Astrocyte (in vitro differentiated cells and primary cell): ENCODE data around the gene CFAP73. TPM values are rescaled to one million over a fixed set of nuclear protein-coding genes. Genes with fewer than 3 reads are reported as not detected.

Experiments used
- DNase-seq: peaks from one replicate; pipeline ENCODE4 v3.0.0-alpha.2; 2010; ENCODE audit warnings: low read depth
- FAIRE-seq: peaks from 2 replicates; lab custom pipeline; 2011; peaks lifted over from hg19 to GRCh38; lab: Jason Lieb, UNC
- H2AFZ ChIP-seq: 2 replicates; pipeline ENCODE4 v1.6.0; 2012; ENCODE audit warnings: low read depth, low read length, inconsistent platforms
- H3K27ac ChIP-seq: 2 replicates; pipeline ENCODE4 v1.5.1; 2011; ENCODE audit warnings: low read depth, low read length, inconsistent platforms
- H3K27me3 ChIP-seq: 2 replicates; pipeline ENCODE4 v1.6.0; 2011; ENCODE audit warnings: low read length, inconsistent platforms; ENCODE audit not compliant: insufficient read depth
- H3K36me3 ChIP-seq: 2 replicates; pipeline ENCODE4 v1.5.1; 2011; ENCODE audit warnings: low read length, inconsistent platforms; ENCODE audit not compliant: insufficient read depth
- H3K4me1 ChIP-seq: 2 replicates; pipeline ENCODE4 v1.5.1; 2011; ENCODE audit warnings: low read length, inconsistent platforms; ENCODE audit not compliant: insufficient read depth
- H3K4me2 ChIP-seq: 2 replicates; pipeline ENCODE4 v1.6.0; 2012; ENCODE audit warnings: low read length, inconsistent platforms
- H3K4me3 ChIP-seq: 2 replicates; pipeline ENCODE4 v1.5.1; 2011; ENCODE audit warnings: low read depth, mild to moderate bottlenecking, low read length, inconsistent platforms; ENCODE audit not compliant: insufficient read depth
- H3K79me2 ChIP-seq: 2 replicates; pipeline ENCODE4 v1.6.0; 2012; ENCODE audit warnings: mild to moderate bottlenecking, low read length, inconsistent platforms; ENCODE audit not compliant: insufficient read depth
- H3K9ac ChIP-seq: 2 replicates; pipeline ENCODE4 v1.6.0; 2012; ENCODE audit warnings: mild to moderate bottlenecking, low read length, inconsistent platforms
- H3K9me3 ChIP-seq: 2 replicates; pipeline ENCODE4 v1.5.1; 2012; ENCODE audit warnings: low read depth, mild to moderate bottlenecking, low read length, inconsistent platforms; ENCODE audit not compliant: insufficient read depth
- H4K20me1 ChIP-seq: 2 replicates; pipeline ENCODE4 v1.6.0; 2012; ENCODE audit warnings: low read length, inconsistent platforms; ENCODE audit not compliant: insufficient read depth
- H3K27ac Mint-ChIP-seq: one replicate; pipeline ENCODE4 v1.8.0; 2021; ENCODE audit warnings: mild to moderate bottlenecking, mixed read lengths; ENCODE audit not compliant: unreplicated experiment
- H3K27me3 Mint-ChIP-seq: one replicate; pipeline ENCODE4 v1.8.0; 2021; ENCODE audit warnings: low read depth, mixed read lengths; ENCODE audit not compliant: unreplicated experiment
- H3K36me3 Mint-ChIP-seq: one replicate; pipeline ENCODE4 v1.8.0; 2021; ENCODE audit warnings: low read depth, mixed read lengths; ENCODE audit not compliant: unreplicated experiment
- H3K4me1 Mint-ChIP-seq: one replicate; pipeline ENCODE4 v1.8.0; 2021; ENCODE audit warnings: low read depth, mixed read lengths; ENCODE audit not compliant: unreplicated experiment
- H3K4me3 Mint-ChIP-seq: one replicate; pipeline ENCODE4 v1.8.0; 2021; ENCODE audit warnings: mild to moderate bottlenecking, moderate library complexity, mixed read lengths; ENCODE audit not compliant: unreplicated experiment
- H3K9me3 Mint-ChIP-seq: one replicate; pipeline ENCODE4 v1.8.0; 2021; ENCODE audit warnings: mild to moderate bottlenecking, mixed read lengths; ENCODE audit not compliant: unreplicated experiment
- EZH2 ChIP-seq: IDR thresholded peaks from 2 replicates; pipeline ENCODE4 v1.6.1; 2012; ENCODE audit warnings: mild to moderate bottlenecking, low read length, inconsistent platforms; ENCODE audit not compliant: insufficient read depth
- total RNA-seq: library from RNA; stranded (reverse); gene quantifications from 2 replicates; pipeline ENCODE4 v1.2.1, GENCODE V29; 2021
- TF ChIP-seq, protein P1 (sequence below): IDR thresholded peaks from 2 replicates; pipeline ENCODE4 v1.5.1; 2011; ENCODE audit warnings: low read depth, mild to moderate bottlenecking, inconsistent platforms, low read length, moderate library complexity; ENCODE audit not compliant: insufficient read depth

Gene CFAP73
- total RNA-seq, 1 donor from 2014 or later: not detected

DNA sequence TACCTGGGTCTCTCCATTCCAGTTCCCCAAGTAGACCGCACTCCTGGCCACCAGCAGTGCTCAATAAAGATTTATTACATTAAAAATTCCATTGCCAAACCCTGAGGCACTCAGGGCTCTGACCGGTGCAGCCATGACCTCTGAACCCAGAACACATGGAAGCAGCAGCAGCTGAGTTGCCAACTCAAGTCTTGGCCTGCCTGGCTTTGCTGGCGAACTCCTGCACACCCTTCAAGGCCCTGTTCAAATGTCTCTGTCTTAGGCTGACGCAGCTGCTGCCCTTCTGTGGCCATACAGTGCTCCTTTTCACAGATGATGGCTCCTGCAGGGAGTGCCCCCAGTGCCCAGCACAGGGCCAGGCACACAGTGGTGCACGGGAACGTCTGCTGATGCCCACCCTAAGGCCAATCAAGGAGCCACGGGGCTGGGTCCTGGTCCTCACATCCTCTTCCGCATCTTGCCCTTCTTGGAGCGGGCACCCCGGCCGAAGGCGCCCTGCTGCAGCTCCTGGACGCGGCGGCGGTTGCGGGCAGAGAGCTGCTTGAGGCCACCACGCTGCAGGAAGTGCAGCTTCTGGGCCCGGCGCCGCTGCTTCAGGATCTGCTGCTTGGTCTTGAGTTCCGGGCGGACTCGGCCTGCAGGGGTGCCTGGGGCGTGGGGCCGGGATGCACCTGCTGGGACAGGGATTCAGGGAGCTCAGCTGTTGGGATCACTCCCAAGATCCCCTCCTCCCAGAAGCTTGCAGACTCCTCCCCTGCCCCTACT, 9.1 kb downstream of the CFAP73 start:
- Mint-ChIP-seq H3K27ac (no peak overlapping the region), H3K4me3 (no peak overlapping the region), H3K4me1 (peaks cover 18% of the 10 kb centered on the region), H3K36me3 (peaks cover 33% of the 10 kb centered on the region), H3K27me3 (peaks cover 29% of the 10 kb centered on the region), H3K9me3 (no peaks in the 10 kb centered on the region)
- H4K20me1 ChIP-seq: peaks cover 41% of the 10 kb centered on the region
- H2AFZ ChIP-seq: no peak overlapping the region
- H3K79me2 ChIP-seq: no peaks in the 10 kb centered on the region
- H3K4me3 ChIP-seq: no peak overlapping the region
- H3K9ac ChIP-seq: no peak overlapping the region
- H3K36me3 ChIP-seq: peaks cover 11% of the 10 kb centered on the region
- H3K27me3 ChIP-seq: peaks cover 6% of the 10 kb centered on the region
- no peaks in the 10 kb centered on the region for H3K9me3 ChIP-seq
- FAIRE-seq (no peak), DNase-seq (no peak)
- no peak overlapping the region for H3K4me2 ChIP-seq
- TF ChIP-seq, protein P1, sequence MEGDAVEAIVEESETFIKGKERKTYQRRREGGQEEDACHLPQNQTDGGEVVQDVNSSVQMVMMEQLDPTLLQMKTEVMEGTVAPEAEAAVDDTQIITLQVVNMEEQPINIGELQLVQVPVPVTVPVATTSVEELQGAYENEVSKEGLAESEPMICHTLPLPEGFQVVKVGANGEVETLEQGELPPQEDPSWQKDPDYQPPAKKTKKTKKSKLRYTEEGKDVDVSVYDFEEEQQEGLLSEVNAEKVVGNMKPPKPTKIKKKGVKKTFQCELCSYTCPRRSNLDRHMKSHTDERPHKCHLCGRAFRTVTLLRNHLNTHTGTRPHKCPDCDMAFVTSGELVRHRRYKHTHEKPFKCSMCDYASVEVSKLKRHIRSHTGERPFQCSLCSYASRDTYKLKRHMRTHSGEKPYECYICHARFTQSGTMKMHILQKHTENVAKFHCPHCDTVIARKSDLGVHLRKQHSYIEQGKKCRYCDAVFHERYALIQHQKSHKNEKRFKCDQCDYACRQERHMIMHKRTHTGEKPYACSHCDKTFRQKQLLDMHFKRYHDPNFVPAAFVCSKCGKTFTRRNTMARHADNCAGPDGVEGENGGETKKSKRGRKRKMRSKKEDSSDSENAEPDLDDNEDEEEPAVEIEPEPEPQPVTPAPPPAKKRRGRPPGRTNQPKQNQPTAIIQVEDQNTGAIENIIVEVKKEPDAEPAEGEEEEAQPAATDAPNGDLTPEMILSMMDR: no peak
- TF ChIP-seq EZH2: no peak
- peaks cover 16% of the 10 kb centered on the region for H3K4me1 ChIP-seq
- H3K27ac ChIP-seq: no peak overlapping the region

DNA sequence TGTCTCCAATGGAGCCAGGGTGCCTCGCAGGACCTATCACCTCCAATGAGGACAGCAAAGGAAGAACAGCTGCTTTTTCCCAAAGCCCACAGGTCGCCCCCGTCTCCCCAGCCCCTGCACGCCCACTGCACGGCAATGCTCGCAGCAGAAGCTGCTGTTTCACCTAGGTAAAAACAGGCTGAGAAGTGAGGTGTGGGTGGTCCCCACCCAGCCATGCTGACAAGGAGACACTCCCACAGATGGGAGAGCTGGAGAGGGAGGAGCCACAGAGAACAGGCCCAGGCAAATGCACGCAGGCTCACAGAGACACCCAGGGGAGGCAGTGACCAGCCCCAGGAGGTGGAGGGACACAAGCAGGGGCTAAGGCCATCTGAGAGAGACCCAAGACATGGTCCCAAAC, 10.4 kb downstream of the CFAP73 start:
- Mint-ChIP-seq H3K36me3 (peaks cover 35% of the 10 kb centered on the region), H3K9me3 (no peaks in the 10 kb centered on the region), H3K4me3 (peak overlapping the region; percentile 8), H3K27ac (no peak overlapping the region), H3K27me3 (peaks cover 20% of the 10 kb centered on the region), H3K4me1 (peaks cover 18% of the 10 kb centered on the region)
- Histone ChIP-seq H3K4me1 (peaks cover 13% of the 10 kb centered on the region), H3K27ac (no peak overlapping the region), H3K9ac (no peak overlapping the region), H3K36me3 (peaks cover 11% of the 10 kb centered on the region), H3K9me3 (no peaks in the 10 kb centered on the region), H3K4me3 (no peak overlapping the region), H4K20me1 (peaks cover 50% of the 10 kb centered on the region), H3K27me3 (no peaks in the 10 kb centered on the region), H3K79me2 (no peaks in the 10 kb centered on the region), H3K4me2 (no peak overlapping the region), H2AFZ (no peak overlapping the region)
- TF ChIP-seq EZH2: no peak
- TF ChIP-seq, protein P1: no peak
- FAIRE-seq (no peak), DNase-seq (no peak)
